H9 (cell line): ENCODE measurements around the gene ATXN3L. TPM values are rescaled to one million over a fixed set of nuclear protein-coding genes. Genes with fewer than 3 reads are reported as not detected.

Source experiments
- DNase-seq: peaks from one replicate; pipeline ENCODE4 v3.0.0-alpha.2; 2017
- H2AFZ ChIP-seq: one replicate; pipeline ENCODE4 v1.6.1; 2013; ENCODE audit warnings: mild to moderate bottlenecking, low read length, control low read depth, moderate library complexity
- H2AK5ac ChIP-seq: 2 replicates; pipeline ENCODE4 v1.6.1; 2013; ENCODE audit warnings: low read length, control low read depth, mixed read lengths; ENCODE audit not compliant: insufficient read length
- H2BK120ac ChIP-seq: one replicate; pipeline ENCODE4 v1.6.1; 2013; ENCODE audit warnings: low read depth, mild to moderate bottlenecking, low read length, control low read depth, inconsistent platforms; ENCODE audit not compliant: poor library complexity, severe bottlenecking
- H2BK12ac ChIP-seq: 2 replicates; pipeline ENCODE4 v1.6.1; 2013; ENCODE audit warnings: low read length, control low read depth, mixed read lengths, low read depth; ENCODE audit not compliant: insufficient read length
- H2BK15ac ChIP-seq: 2 replicates; pipeline ENCODE4 v1.6.1; 2013; ENCODE audit warnings: low read depth, low read length, control low read depth
- H2BK20ac ChIP-seq: one replicate; pipeline ENCODE4 v1.6.1; 2013; ENCODE audit warnings: low read depth, mild to moderate bottlenecking, low read length, control low read depth, inconsistent platforms; ENCODE audit not compliant: poor library complexity, severe bottlenecking
- H2BK5ac ChIP-seq: 2 replicates; pipeline ENCODE4 v1.6.1; 2013; ENCODE audit warnings: low read length, control low read depth, mixed read lengths; ENCODE audit not compliant: insufficient read length
- H3K14ac ChIP-seq: 2 replicates; pipeline ENCODE4 v1.6.1; 2013; ENCODE audit warnings: low read length, control low read depth; ENCODE audit not compliant: insufficient read depth
- H3K18ac ChIP-seq: 2 replicates; pipeline ENCODE4 v1.6.1; 2013; ENCODE audit warnings: low read depth, mild to moderate bottlenecking, mixed read lengths, low read length, control low read depth; ENCODE audit not compliant: insufficient read length
- H3K23ac ChIP-seq: 2 replicates; pipeline ENCODE4 v1.6.1; 2013; ENCODE audit warnings: low read length, control low read depth, mixed read lengths, low read depth; ENCODE audit not compliant: insufficient read length
- H3K23me2 ChIP-seq: 2 replicates; pipeline ENCODE4 v1.6.1; 2013; ENCODE audit warnings: low read depth, mild to moderate bottlenecking, mixed read lengths, low read length, control low read depth; ENCODE audit not compliant: insufficient read length, poor library complexity, severe bottlenecking
- H3K27ac ChIP-seq: 2 replicates; pipeline ENCODE4 v1.5.1; 2013; ENCODE audit warnings: low read length, control low read depth, mixed read lengths, low read depth; ENCODE audit not compliant: insufficient read length
- H3K27me3 ChIP-seq: 2 replicates; pipeline ENCODE4 v1.6.1; 2013; ENCODE audit warnings: low read length, control low read depth, inconsistent platforms; ENCODE audit not compliant: insufficient read depth
- H3K4ac ChIP-seq: 2 replicates; pipeline ENCODE4 v1.6.1; 2013; ENCODE audit warnings: low read depth, mild to moderate bottlenecking, control low read depth, inconsistent platforms, low read length, moderate library complexity
- H3K4me1 ChIP-seq: 2 replicates; pipeline ENCODE4 v1.6.1; 2013; ENCODE audit warnings: low read length, control low read depth, inconsistent platforms; ENCODE audit not compliant: insufficient read depth
- H3K4me2 ChIP-seq: 2 replicates; pipeline ENCODE4 v1.6.1; 2013; ENCODE audit warnings: low read length, control low read depth, mixed read lengths; ENCODE audit not compliant: insufficient read length, insufficient read depth
- H3K56ac ChIP-seq: 2 replicates; pipeline ENCODE4 v1.6.1; 2013; ENCODE audit warnings: low read depth, mild to moderate bottlenecking, mixed read lengths, low read length, control low read depth; ENCODE audit not compliant: insufficient read length
- H3K79me1 ChIP-seq: 2 replicates; pipeline ENCODE4 v1.6.1; 2013; ENCODE audit warnings: low read depth, mild to moderate bottlenecking, moderate library complexity, low read length, control low read depth, inconsistent platforms; ENCODE audit not compliant: insufficient read depth, poor library complexity, severe bottlenecking
- H3K79me2 ChIP-seq: 2 replicates; pipeline ENCODE4 v1.6.1; 2013; ENCODE audit warnings: low read length, control low read depth, inconsistent platforms; ENCODE audit not compliant: insufficient read depth
- H3K9ac ChIP-seq: 2 replicates; pipeline ENCODE4 v1.6.1; 2013; ENCODE audit warnings: low read length, control low read depth, mixed read lengths; ENCODE audit not compliant: insufficient read length; ENCODE audit errors: extremely low read depth
- H3K9me3 ChIP-seq: one replicate; pipeline ENCODE4 v1.6.1; 2013; ENCODE audit warnings: low read depth, low read length, inconsistent platforms; ENCODE audit not compliant: control insufficient read depth
- H3T11ph ChIP-seq: one replicate; pipeline ENCODE4 v1.6.1; 2013; ENCODE audit warnings: mild to moderate bottlenecking, low read length, control low read depth, inconsistent platforms
- H4K20me1 ChIP-seq: one replicate; pipeline ENCODE4 v1.6.1; 2013; ENCODE audit not compliant: control insufficient read depth, insufficient read length, insufficient read depth
- H4K5ac ChIP-seq: 2 replicates; pipeline ENCODE4 v1.6.1; 2013; ENCODE audit warnings: low read depth, mild to moderate bottlenecking, mixed read lengths, low read length, control low read depth; ENCODE audit not compliant: insufficient read length
- H4K8ac ChIP-seq: replicated peaks from 2 replicates; pipeline ENCODE4 v1.6.1; 2013; ENCODE audit warnings: low read length, control low read depth, mixed read lengths, low read depth; ENCODE audit not compliant: insufficient read length
- H4K91ac ChIP-seq: 2 replicates; pipeline ENCODE4 v1.6.1; 2013; ENCODE audit warnings: low read depth, mild to moderate bottlenecking, moderate library complexity, mixed read lengths, low read length, control low read depth; ENCODE audit not compliant: insufficient read length
- H3K27ac Mint-ChIP-seq, 3 experiments: 2 replicates in 2 of 3; 3 replicates in 1 of 3; pipeline ENCODE4 v1.8.0; 2020 to 2021; ENCODE audit warnings: mixed read lengths in 3 of 3, mild to moderate bottlenecking in 1 of 3, moderate library complexity in 1 of 3
- H3K27me3 Mint-ChIP-seq: 2 replicates; pipeline ENCODE4 v1.8.0; 2021; ENCODE audit warnings: low read depth, mild to moderate bottlenecking, moderate library complexity, mixed read lengths
- H3K36me3 Mint-ChIP-seq, 3 experiments: 2 replicates in 2 of 3; 3 replicates in 1 of 3; pipeline ENCODE4 v1.8.0; 2020 to 2021; ENCODE audit warnings: low read depth in 3 of 3, mixed read lengths in 3 of 3; ENCODE audit not compliant: insufficient read depth in 1 of 3
- H3K4me1 Mint-ChIP-seq, 2 experiments: 2 replicates each; pipeline ENCODE4 v1.8.0; 2020; ENCODE audit warnings: mixed read lengths in 2 of 2
- H3K4me3 Mint-ChIP-seq, 2 experiments: 2 replicates in 1 of 2; 3 replicates in 1 of 2; pipeline ENCODE4 v1.8.0; 2020 to 2021; ENCODE audit warnings: mild to moderate bottlenecking in 2 of 2, mixed read lengths in 2 of 2, moderate library complexity in 1 of 2
- H3K9me3 Mint-ChIP-seq, 2 experiments: 2 replicates in 1 of 2; 3 replicates in 1 of 2; pipeline ENCODE4 v1.8.0; 2020; ENCODE audit warnings: mild to moderate bottlenecking in 2 of 2, mixed read lengths in 2 of 2, moderate library complexity in 1 of 2
- CTCF ChIP-seq: fragments of 200-600 bp; sonication (generic); conservative IDR thresholded peaks from 3 replicates; pipeline ENCODE4 v1.8.0; 2021; ENCODE audit warnings: antibody characterized with exemption, mild to moderate bottlenecking
- WGBS: extraction: QIAGEN DNeasy Blood & Tissue Kit; methylation state at CpG from one replicate; pipeline ENCODE4 v1.1.7; 2013; ENCODE audit warnings: missing lambda C conversion rate, low lambda C conversion rate, mixed read lengths; ENCODE audit not compliant: insufficient read length; ENCODE audit errors: extremely low coverage; 5-methylcytosine and 5-hydroxymethylcytosine counted together
- total RNA-seq: library from RNA; stranded (reverse); gene quantifications from 2 replicates; pipeline ENCODE4 v1.2.1, GENCODE V29; 2021

ATXN3L gene
- total RNA-seq, 1 experiment from 2014 or later = not detected

GRCh38 chrX:13357925-13358324 is 38.1 kb upstream of the ATXN3L start:
- H4K91ac ChIP-seq = no peak overlapping the region
- no peak overlapping the region for H2BK15ac ChIP-seq
- no peak for DNase-seq
- no peak overlapping the region for H3T11ph ChIP-seq
- Mint-ChIP-seq H3K27ac (no peak overlapping the region), H3K4me1 (peaks cover 4 to 5% of the 10 kb centered on the region in 2 experiments; a peak in 2 of 4 replicates), H3K36me3 (no peaks in the 10 kb centered on the region; a peak in 2 of 7 replicates), H3K27me3 (no peaks in the 10 kb centered on the region), H3K9me3 (peaks cover 39 to 43% of the 10 kb centered on the region in 2 experiments), H3K4me3 (no peak overlapping the region)
- no peak overlapping the region for H3K14ac ChIP-seq
- WGBS = no CpG with 5 or more reads among the region's 1 CpG
- no peak overlapping the region for H3K9ac ChIP-seq
- H3K18ac ChIP-seq = no peak overlapping the region
- no peaks in the 10 kb centered on the region for H3K79me1 ChIP-seq
- no peak overlapping the region for H2BK20ac ChIP-seq
- TF ChIP-seq CTCF = no peak
- no peak overlapping the region for H3K4me2 ChIP-seq
- H3K9me3 ChIP-seq = no peaks in the 10 kb centered on the region
- no peaks in the 10 kb centered on the region for H3K4me1 ChIP-seq
- H3K27me3 ChIP-seq = no peaks in the 10 kb centered on the region
- H2AFZ ChIP-seq = no peak overlapping the region
- no peaks in the 10 kb centered on the region for H4K20me1 ChIP-seq
- H3K23me2 ChIP-seq = no peaks in the 10 kb centered on the region
- H4K5ac ChIP-seq = no peak overlapping the region
- no peak overlapping the region for H3K27ac ChIP-seq
- H3K4ac ChIP-seq = no peak overlapping the region
- H3K23ac ChIP-seq = no peak overlapping the region
- no peak overlapping the region for H2BK5ac ChIP-seq
- H2BK120ac ChIP-seq = no peak overlapping the region
- H3K79me2 ChIP-seq = no peaks in the 10 kb centered on the region
- no peak overlapping the region for H2BK12ac ChIP-seq
- no peak overlapping the region for H3K56ac ChIP-seq
- H2AK5ac ChIP-seq = no peak overlapping the region
- no peak overlapping the region for H4K8ac ChIP-seq
